KBM-7 (cell line): ENCODE measurements around the gene ZNF469.
"Not testable (repeated sequence)": the region's sequence is repeated elsewhere in the genome, so short reads cannot be mapped to it uniquely, and the experiment has no call there.

Experiments
- DNase-seq: peaks from one replicate; pipeline ENCODE4 v3.0.0-alpha.2; 2015
- in situ Hi-C: fragments of 300-500 bp; cut with MboI; formaldehyde crosslinking; loops from 2 replicates; pipeline ENCODE4 v1.14.3; 2020; ENCODE audit warnings: low sequenced_read_pairs, low pct_unique_long_range_greater_than_20kb, mixed read lengths

The ZNF469 gene

DNA sequence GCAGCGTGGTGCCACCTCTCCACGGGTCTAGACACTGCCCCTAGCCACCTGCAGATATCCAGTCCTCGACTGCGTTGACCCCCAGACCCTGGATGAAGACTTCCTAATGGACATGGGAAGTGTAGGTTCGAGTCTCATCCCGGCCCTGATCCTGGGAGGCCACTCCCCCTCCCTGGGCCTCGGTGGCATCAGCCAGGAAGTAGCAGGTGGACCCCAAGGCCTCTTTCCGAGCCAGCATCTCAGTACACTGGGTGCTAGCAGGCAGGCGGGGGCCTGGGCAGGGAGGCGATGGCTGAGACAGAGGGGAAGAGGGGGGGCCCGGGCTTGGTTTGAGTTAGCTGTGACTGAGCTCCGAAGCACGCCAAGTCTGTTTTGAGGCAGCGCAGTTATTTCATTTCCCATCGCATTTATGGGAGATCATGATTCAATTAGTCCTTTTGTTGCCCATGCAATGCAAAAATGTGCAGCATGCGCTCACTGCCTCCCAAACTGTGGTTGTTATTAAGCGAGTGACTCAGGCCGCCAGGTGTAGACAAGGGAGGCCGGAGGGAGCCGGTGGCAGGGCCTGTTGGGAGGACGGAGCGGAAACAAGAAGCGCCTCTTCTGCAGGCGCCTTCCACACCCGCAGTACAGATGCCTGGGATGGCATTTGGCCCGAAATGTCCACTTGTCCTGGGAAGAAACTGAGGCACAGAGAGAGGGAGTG is 25.3 kb upstream of the ZNF469 start:
- no peak for DNase-seq
- in situ Hi-C loops, result no loop called here

DNA sequence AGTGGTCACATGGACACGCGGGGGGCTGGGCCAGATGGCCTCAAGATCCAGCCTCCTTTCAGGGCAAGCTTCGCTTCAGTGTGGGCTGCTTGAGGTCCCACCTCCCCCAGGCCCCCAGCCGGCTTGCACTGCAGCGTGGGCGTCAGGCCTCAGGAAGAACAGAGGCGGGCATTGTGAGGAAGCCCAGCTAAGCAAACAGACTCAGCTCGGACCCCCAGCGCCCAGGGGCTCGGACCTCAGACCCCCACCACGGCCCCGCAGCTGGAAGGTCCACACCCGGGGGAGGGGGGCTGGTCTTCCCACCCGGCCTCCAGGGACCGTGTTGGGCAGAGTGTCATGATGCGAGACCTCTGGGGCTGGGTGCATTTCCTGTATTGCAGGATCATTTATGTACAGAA is 24.7 kb upstream of the ZNF469 start:
- in situ Hi-C loops, result no loop called here
- DNase-seq, result no peak

DNA sequence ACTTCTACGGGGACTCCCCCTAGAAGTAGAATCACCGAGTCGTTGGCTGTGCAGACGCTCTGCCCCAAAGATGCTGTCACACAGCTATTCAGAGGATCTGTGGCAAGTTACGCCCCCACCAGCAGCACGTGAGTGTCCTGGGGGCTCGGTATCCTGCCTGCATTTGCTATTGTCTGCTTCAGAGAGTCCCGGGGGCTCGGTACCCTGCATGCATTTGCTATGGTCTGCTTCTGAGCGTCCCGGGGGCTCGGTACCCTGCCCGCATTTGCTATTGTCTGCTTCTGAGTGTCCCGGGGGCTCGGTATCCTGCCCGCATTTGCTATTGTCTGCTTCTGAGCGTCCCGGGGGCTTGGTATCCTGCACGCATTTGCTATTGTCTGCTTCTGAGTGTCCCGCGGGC is 23.8 kb upstream of the ZNF469 start:
- in situ Hi-C loops, result no loop called here
- DNase-seq, result no peak

DNA sequence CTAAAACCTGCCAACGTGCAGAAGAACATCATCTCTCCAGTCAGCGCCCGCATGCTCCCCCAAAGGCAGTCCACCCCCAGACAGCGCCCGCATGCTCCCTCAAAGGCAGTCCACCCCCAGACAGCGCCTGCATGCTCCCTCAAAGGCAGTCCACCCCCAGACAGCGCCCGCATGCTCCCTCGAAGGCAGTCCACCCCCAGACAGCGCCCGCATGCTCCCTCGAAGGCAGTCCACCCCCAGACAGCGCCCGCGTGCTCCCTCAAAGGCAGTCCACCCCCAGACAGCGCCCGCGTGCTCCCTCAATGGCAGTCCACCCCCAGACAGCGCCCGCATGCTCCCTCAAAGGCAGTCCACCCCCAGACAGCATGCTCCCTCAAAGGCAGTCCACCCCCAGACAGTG is 22.4 kb upstream of the ZNF469 start:
- in situ Hi-C loops, DNase-seq: not testable (repeated sequence)

GRCh38 chr16:88360999-88361398 is 21.8 kb upstream of the ZNF469 start:
- no peak for DNase-seq
- in situ Hi-C loops, result no loop called here

DNA sequence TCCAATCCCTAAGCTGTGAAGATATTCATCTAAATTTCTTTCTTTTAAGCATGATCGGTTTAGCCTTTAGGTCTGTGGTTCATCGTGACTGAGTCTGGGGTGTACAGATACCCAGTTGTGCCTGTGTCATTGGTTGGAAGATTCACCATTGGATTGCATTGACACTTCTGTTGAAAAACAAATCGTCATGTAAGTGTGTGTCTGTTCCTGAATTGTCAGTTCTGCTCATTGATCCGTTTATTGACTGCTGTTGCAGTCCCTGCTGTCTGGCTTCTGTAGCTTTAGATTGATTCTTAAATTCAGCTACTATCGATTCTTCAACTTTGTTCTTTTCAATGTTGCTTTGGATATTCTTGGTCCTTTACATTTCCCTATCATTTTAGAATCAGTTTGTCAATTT is 21.0 kb upstream of the ZNF469 start:
- no peak for DNase-seq
- in situ Hi-C loops, result no loop called here

DNA sequence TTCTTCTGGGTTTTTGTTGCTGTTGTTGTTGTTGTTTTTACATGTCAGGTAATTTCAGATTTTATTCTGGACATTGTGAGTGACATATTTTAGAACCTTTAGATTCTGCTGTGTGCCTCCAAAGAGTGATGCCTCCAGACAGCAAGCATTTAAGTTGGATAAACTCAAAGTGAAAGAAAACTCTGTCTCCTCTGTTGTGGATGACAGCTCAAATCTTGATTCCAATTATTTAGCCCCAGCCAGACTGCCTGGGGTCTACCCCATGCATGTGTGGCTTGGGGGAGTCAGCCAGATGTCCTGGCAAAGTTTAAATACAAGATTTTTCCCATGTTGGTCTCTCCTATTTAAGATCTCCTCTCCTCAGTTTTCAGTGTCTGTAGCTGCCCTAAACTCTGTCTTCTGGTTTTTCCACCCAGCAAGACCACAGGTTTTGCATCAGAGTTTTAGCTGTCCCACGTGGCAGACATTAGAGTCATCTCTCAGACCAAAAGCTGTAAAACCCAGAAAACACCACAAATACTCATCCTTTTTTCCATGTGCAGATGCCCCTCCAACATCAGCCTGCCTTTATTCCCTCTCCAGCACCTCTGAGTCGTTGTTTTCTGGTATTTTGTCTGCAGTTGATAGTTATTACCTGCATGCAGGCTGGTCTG is 19.4 kb upstream of the ZNF469 start:
- in situ Hi-C loops, result no loop called here
- DNase-seq, result no peak

- no peak for DNase-seq
- in situ Hi-C loops, result no loop called here
These were observed 17.4 kb upstream of the ZNF469 start for GRCh38 chr16:88365244-88365865.

DNA sequence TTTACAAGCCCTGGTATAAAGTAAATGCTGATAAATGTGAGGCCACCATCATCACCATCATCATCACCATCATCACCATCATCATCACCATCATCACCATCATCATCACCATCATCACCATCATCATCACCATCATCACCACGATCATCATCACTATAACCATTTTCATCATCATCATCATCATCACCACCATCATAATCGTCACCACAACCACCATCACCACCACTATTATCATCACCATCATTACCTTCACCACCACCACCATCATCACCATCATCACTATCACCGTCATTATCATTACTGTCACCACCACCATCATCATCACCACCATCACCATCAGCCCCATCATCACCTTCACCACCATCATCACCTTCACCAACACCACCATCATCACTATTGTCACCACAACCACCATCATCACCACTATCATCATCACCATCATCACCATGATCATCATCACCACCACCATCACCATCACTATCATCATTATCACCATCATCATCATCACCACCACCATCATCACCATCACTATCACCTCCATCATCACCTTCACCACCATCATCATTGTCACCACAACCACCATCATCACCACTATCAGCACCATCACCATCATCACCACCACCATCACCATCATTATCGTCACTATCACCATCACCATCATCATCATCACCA is 16.6 kb upstream of the ZNF469 start:
- in situ Hi-C loops, result no loop called here
- no peak for DNase-seq

DNA sequence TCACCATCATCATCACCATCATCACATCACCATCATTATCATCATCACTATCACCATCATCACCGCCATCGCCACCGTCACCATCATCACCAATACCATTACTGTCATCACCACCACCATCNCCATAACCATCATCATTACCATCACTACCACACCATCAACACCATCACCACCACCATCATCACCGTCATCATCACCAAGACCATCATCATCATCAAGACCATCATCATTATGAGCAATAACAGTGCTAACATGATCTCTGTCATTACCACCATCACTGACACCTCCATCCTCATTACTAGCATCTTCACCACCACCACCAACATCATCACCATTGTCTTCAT is 16.1 kb upstream of the ZNF469 start:
- in situ Hi-C loops, result no loop called here
- no peak for DNase-seq

- in situ Hi-C loops, result no loop called here
- DNase-seq, result no peak
These were observed 15.2 kb upstream of the ZNF469 start for GRCh38 chr16:88367560-88367959.

DNA sequence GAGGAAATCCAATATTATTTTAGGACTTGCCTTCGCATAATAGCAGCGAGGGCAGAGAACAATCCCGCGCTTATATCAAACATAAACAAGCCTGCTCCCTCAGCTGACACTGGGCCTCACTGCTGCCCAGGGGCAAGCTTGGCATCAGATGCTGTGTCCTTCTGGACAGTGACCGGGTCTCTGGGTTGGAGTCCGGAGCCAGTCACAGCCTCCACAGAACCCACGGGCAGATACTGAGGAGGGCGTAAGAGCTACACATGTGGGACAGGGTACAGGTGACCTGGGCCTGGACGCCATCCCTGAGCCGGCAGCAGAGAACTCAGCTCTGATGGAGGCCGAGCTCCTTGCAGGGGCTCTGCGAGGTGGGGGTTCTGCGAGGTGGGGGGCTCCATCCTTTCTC is 14.7 kb upstream of the ZNF469 start:
- DNase-seq, result no peak
- in situ Hi-C loops, result no loop called here

DNA sequence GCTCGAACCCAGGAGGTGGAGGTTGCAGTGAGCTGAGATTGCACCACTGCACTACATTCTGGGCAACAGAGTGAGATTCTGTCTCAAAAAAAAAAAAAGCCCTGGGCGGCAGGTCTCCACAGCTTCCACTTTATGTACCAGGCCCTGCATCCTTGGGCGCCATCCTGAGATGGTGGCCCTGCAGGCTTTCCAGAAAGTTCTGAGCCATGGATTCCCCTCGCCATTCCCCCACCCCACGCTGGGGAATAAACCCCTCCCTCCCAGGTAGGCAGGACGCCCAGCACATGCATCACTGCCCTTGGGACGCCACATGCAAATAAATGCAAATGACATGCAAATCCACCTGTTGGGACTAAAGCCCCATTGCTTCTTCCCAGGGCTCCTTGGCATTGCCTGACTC is 13.8 kb upstream of the ZNF469 start:
- in situ Hi-C loops, result no loop called here
- DNase-seq, result no peak

GRCh38 chr16:88369447-88370008 is 13.2 kb upstream of the ZNF469 start:
- in situ Hi-C loops, result no loop called here
- no peak for DNase-seq

- DNase-seq, result no peak
- in situ Hi-C loops, result no loop called here
These were observed 12.4 kb upstream of the ZNF469 start for GRCh38 chr16:88370365-88370764.

GRCh38 chr16:88372522-88372921 is 10.2 kb upstream of the ZNF469 start:
- in situ Hi-C loops, result no loop called here
- DNase-seq, result no peak

GRCh38 chr16:88373211-88373610 is 9.5 kb upstream of the ZNF469 start:
- in situ Hi-C loops, result no loop called here
- no peak for DNase-seq

GRCh38 chr16:88373927-88374492 is 8.7 kb upstream of the ZNF469 start:
- DNase-seq, result no peak
- in situ Hi-C loops, result no loop called here

- no peak for DNase-seq
- in situ Hi-C loops, result no loop called here
These were observed 8.0 kb upstream of the ZNF469 start for GRCh38 chr16:88374736-88375135.
